ENCODE measurements around the gene CRY1.

DNA sequence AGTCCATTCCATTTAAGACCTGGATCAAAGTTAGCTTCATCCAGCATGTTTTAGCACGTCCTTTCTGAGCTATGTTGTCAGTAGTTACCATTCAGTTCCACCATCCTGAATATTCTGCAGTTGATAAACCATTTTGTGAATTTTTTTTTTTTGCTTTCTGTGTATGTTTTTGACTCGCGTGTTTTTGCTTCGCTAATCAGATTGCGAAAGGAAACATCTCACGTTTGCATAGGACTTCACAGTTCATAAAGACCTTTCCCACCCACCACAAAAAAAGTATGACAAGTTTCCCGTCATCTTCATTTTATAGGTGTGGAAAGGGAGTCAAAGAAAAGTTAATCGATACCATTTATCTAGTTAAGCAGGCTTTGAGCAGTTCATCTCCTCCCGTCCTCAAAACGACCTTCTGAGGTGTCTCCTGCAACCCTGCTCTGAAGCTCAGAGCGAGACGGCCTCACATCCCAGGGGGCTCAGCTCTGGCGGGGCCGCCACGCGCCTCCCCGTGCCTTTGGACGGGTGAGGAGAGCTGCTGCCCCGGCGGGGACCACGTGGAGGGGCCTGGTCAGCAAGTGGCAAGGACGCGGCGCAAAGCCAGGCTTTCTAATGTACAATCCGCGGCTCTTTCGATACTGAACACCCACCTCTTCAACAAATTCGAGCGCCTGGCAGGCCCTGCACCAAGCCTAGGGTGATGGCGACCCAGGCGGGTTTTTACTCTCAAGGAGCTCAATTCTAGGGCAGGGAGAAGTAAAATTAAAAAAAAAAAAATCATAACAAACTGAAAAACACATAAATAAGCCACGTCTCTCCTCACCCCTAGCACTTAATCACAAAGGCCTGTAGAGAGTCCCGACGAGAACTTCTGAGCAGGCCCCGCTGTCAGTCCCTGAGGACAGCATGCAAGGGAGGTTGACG is 138.6 kb downstream of the CRY1 start:
- no peak for TF ChIP-seq FIP1L1 (IDR thresholded peaks at IDR 0.05; ENCODE audit: low read depth, low read length, poor library complexity, severe bottlenecking)
- TF ChIP-seq ZNF639 (CRISPR knock-in tag; conservative IDR thresholded peaks at IDR 0.05 in 1 of 2, IDR thresholded peaks at IDR 0.05 in 1 of 2) = 0 out of 4 replicates have a peak, but pooled peaks of 1 of the 2 experiments have one; percentile 39
- TF ChIP-seq CBX2 (IDR thresholded peaks at IDR 0.05; ENCODE audit: insufficient read depth, low read length, poor library complexity, severe bottlenecking) = no peak
- TF ChIP-seq, protein P1, sequence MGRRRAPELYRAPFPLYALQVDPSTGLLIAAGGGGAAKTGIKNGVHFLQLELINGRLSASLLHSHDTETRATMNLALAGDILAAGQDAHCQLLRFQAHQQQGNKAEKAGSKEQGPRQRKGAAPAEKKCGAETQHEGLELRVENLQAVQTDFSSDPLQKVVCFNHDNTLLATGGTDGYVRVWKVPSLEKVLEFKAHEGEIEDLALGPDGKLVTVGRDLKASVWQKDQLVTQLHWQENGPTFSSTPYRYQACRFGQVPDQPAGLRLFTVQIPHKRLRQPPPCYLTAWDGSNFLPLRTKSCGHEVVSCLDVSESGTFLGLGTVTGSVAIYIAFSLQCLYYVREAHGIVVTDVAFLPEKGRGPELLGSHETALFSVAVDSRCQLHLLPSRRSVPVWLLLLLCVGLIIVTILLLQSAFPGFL (CRISPR knock-in tag; IDR thresholded peaks at IDR 0.05) = 0 out of 2 replicates have a peak, but pooled peaks have one; percentile 53
- no peak for TF ChIP-seq ZNF124 (CRISPR knock-in tag; IDR thresholded peaks at IDR 0.05)
- TF ChIP-seq CREM (IDR thresholded peaks at IDR 0.05; ENCODE audit: low read depth) = no peak

Data from K562 (cell line).